SK-N-SH treated with all-trans-retinoic acid at 6 μM for 48 hours (cell line): ENCODE measurements around the gene FAM228A.

ENCODE experiments used
- ARNTL ChIP-seq: fragments of 450-650 bp; formaldehyde crosslinking; IDR thresholded peaks from 2 replicates; pipeline ENCODE4 v1.5.0; 2020; ENCODE audit warnings: low read depth, mild to moderate bottlenecking, moderate library complexity, borderline replicate concordance
- BACH2 ChIP-seq: fragments of 250-450 bp; sonication (Bioruptor Pico); IDR thresholded peaks from 2 replicates; pipeline ENCODE4 v1.9.0; 2021; ENCODE audit warnings: mild to moderate bottlenecking, borderline replicate concordance
- ESRRG ChIP-seq: fragments of 250-450 bp; sonication (Bioruptor Pico); IDR thresholded peaks from 2 replicates; pipeline ENCODE4 v1.6.1; 2021; ENCODE audit warnings: mild to moderate bottlenecking
- GLIS3 ChIP-seq: fragments of 250-450 bp; sonication (Bioruptor Pico); IDR thresholded peaks from 2 replicates; pipeline ENCODE4 v1.5.0; 2020; ENCODE audit warnings: mild to moderate bottlenecking, moderate library complexity
- RARB ChIP-seq: fragments of 250-450 bp; sonication (Bioruptor Pico); IDR thresholded peaks from 2 replicates; pipeline ENCODE4 v1.8.0; 2021; ENCODE audit warnings: mild to moderate bottlenecking, moderate library complexity
- SNAI2 ChIP-seq: fragments of 250-450 bp; sonication (Bioruptor Pico); IDR thresholded peaks from 2 replicates; pipeline ENCODE4 v1.5.0; 2020; ENCODE audit warnings: mild to moderate bottlenecking, moderate library complexity
- ZFP30 ChIP-seq: fragments of 450-650 bp; formaldehyde crosslinking; IDR thresholded peaks from 2 replicates; pipeline ENCODE4 v1.5.0; 2022; ENCODE audit warnings: mild to moderate bottlenecking, moderate library complexity
- ZNF565 ChIP-seq: fragments of 450-650 bp; formaldehyde crosslinking; conservative IDR thresholded peaks from 2 replicates; pipeline ENCODE4 v1.5.0; 2020; ENCODE audit warnings: low read depth, mild to moderate bottlenecking, moderate library complexity
- ZNF70 ChIP-seq: fragments of 450-650 bp; formaldehyde crosslinking; IDR thresholded peaks from 2 replicates; pipeline ENCODE4 v1.5.0; 2020; ENCODE audit warnings: mild to moderate bottlenecking, moderate library complexity
- ZNF8 ChIP-seq: fragments of 450-650 bp; formaldehyde crosslinking; IDR thresholded peaks from 2 replicates; pipeline ENCODE4 v1.5.0; 2020; ENCODE audit warnings: mild to moderate bottlenecking, moderate library complexity
- TF ChIP-seq, protein P1 (sequence below): fragments of 250-450 bp; sonication (Bioruptor Pico); IDR thresholded peaks from 2 replicates; pipeline ENCODE4 v1.5.0; 2020; ENCODE audit warnings: mild to moderate bottlenecking, moderate library complexity

DNA sequence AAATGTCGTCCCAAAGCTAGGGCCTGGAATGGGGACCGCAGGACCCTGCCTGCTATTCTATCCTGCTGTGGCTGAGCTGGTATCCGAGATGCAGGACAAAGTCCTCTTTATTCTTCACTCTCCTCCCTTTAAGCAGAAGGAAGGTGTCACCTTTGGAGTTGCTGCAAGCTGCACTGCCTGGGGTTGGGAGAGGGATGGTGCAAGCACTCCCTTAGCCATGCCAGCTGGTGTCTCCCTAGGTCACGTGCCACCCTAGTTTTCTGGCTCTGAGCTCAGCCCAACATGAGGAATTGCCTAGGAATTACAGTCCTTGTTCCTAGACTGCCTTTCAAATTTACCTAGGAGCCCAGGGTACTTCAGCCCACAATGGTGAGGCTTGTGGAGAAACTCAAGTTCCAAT lies 21.4 kb upstream of the FAM228A start:
- TF ChIP-seq ZNF8 (CRISPR knock-in tag) (no peak), ESRRG (CRISPR knock-in tag) (no peak), BACH2 (no peak), ARNTL (no peak), GLIS3 (CRISPR knock-in tag) (no peak), SNAI2 (CRISPR knock-in tag) (no peak), RARB (CRISPR knock-in tag) (no peak), ZNF70 (no peak), ZFP30 (CRISPR knock-in tag) (no peak), ZNF565 (CRISPR knock-in tag) (no peak)
- TF ChIP-seq, protein P1, sequence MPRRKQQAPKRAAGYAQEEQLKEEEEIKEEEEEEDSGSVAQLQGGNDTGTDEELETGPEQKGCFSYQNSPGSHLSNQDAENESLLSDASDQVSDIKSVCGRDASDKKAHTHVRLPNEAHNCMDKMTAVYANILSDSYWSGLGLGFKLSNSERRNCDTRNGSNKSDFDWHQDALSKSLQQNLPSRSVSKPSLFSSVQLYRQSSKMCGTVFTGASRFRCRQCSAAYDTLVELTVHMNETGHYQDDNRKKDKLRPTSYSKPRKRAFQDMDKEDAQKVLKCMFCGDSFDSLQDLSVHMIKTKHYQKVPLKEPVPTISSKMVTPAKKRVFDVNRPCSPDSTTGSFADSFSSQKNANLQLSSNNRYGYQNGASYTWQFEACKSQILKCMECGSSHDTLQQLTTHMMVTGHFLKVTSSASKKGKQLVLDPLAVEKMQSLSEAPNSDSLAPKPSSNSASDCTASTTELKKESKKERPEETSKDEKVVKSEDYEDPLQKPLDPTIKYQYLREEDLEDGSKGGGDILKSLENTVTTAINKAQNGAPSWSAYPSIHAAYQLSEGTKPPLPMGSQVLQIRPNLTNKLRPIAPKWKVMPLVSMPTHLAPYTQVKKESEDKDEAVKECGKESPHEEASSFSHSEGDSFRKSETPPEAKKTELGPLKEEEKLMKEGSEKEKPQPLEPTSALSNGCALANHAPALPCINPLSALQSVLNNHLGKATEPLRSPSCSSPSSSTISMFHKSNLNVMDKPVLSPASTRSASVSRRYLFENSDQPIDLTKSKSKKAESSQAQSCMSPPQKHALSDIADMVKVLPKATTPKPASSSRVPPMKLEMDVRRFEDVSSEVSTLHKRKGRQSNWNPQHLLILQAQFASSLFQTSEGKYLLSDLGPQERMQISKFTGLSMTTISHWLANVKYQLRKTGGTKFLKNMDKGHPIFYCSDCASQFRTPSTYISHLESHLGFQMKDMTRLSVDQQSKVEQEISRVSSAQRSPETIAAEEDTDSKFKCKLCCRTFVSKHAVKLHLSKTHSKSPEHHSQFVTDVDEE: no peak
